ENCODE measurements around the gene DPP6. TPM values are rescaled to one million over a fixed set of nuclear protein-coding genes. Genes with fewer than 3 reads are reported as not detected.

The DPP6 gene
- polyA plus RNA-seq, 2 of the 4 experiments (the other 2 are of a cell fraction) = not detected

DNA sequence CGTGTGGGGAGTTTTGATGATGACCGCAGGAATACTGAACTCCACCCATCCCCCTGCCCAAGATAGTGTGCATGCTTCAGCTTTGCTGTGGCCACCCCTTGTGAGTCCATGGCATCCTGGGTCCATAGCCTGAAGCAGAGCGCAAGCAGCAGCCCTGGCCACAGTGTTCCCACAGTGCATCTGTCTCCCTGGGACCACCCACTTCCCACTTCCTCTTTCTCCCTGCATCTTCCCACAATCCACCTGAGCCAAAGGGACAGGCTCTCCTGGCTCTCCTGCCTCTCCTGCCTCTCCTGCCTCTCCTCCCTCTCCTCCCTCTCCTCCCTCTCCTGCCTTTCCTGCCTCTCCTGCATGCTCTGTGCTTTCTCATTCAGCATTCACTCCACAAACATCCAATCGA, 800.0 kb downstream of the DPP6 start:
- DNase-seq (ENCODE audit: low read depth in 1 of 2, low spot score in 1 of 2) = no peak
- ChIA-PET CTCF (interaction anchor here (1.1 kb wide), 1 partner anchor 29 kb away, joined by 4 read pairs; no protein-coding TSS in a partner anchor), POLR2A (no interaction called here)
- H3K27ac ChIP-seq = no peak overlapping the region
- 42% methylated on average over 3 of the region's 4 CpGs for WGBS (ENCODE audit: missing lambda C conversion rate)
- ATAC-seq = no peak
- H3K4me2 ChIP-seq = no peak overlapping the region
- H3K9me3 ChIP-seq = no peaks in the 10 kb centered on the region; the same call in 2 of the 3 replicates
- H3K4me3 ChIP-seq = no peak overlapping the region
- TF ChIP-seq ZFP36 (IDR thresholded peaks at IDR 0.05; ENCODE audit: borderline replicate concordance, partially characterized antibody) (no peak), ZC3H11A (IDR thresholded peaks at IDR 0.05) (no peak), HEYL (CRISPR knock-in tag; IDR thresholded peaks at IDR 0.05) (no peak), NR3C1 (IDR thresholded peaks at IDR 0.05) (no peak), TFCP2L1 (CRISPR knock-in tag; IDR thresholded peaks at IDR 0.05) (no peak), EHMT2 (IDR thresholded peaks at IDR 0.05; ENCODE audit: low read depth) (no peak), KDM5A (IDR thresholded peaks at IDR 0.05) (no peak), JUN (IDR thresholded peaks at IDR 0.05) (no peak), POLR2A (IDR thresholded peaks at IDR 0.05; ENCODE audit: low read length) (no peak), ESRRA (IDR thresholded peaks at IDR 0.05; ENCODE audit: borderline replicate concordance, low read length) (no peak), RARB (CRISPR knock-in tag; IDR thresholded peaks at IDR 0.05) (no peak), HOXA7 (CRISPR knock-in tag; IDR thresholded peaks at IDR 0.05) (no peak), HDAC2 (IDR thresholded peaks at IDR 0.05) (no peak), MYC (IDR thresholded peaks at IDR 0.05; ENCODE audit: borderline replicate concordance, low read length) (no peak), JUNB (IDR thresholded peaks at IDR 0.05) (no peak)
- TF ChIP-seq, protein P1, sequence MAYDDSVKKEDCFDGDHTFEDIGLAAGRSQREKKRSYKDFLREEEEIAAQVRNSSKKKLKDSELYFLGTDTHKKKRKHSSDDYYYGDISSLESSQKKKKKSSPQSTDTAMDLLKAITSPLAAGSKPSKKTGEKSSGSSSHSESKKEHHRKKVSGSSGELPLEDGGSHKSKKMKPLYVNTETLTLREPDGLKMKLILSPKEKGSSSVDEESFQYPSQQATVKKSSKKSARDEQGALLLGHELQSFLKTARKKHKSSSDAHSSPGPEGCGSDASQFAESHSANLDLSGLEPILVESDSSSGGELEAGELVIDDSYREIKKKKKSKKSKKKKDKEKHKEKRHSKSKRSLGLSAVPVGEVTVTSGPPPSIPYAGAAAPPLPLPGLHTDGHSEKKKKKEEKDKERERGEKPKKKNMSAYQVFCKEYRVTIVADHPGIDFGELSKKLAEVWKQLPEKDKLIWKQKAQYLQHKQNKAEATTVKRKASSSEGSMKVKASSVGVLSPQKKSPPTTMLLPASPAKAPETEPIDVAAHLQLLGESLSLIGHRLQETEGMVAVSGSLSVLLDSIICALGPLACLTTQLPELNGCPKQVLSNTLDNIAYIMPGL (CRISPR knock-in tag; IDR thresholded peaks at IDR 0.05; ENCODE audit: borderline replicate concordance) = no peak
- TF ChIP-seq, protein P2, sequence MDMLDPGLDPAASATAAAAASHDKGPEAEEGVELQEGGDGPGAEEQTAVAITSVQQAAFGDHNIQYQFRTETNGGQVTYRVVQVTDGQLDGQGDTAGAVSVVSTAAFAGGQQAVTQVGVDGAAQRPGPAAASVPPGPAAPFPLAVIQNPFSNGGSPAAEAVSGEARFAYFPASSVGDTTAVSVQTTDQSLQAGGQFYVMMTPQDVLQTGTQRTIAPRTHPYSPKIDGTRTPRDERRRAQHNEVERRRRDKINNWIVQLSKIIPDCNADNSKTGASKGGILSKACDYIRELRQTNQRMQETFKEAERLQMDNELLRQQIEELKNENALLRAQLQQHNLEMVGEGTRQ (IDR thresholded peaks at IDR 0.05) = no peak
- TF ChIP-seq, protein P3, sequence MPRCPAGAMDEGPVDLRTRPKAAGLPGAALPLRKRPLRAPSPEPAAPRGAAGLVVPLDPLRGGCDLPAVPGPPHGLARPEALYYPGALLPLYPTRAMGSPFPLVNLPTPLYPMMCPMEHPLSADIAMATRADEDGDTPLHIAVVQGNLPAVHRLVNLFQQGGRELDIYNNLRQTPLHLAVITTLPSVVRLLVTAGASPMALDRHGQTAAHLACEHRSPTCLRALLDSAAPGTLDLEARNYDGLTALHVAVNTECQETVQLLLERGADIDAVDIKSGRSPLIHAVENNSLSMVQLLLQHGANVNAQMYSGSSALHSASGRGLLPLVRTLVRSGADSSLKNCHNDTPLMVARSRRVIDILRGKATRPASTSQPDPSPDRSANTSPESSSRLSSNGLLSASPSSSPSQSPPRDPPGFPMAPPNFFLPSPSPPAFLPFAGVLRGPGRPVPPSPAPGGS (IDR thresholded peaks at IDR 0.05) = no peak
- no peak for FAIRE-seq
- H3K4me1 ChIP-seq = no peaks in the 10 kb centered on the region

DNA sequence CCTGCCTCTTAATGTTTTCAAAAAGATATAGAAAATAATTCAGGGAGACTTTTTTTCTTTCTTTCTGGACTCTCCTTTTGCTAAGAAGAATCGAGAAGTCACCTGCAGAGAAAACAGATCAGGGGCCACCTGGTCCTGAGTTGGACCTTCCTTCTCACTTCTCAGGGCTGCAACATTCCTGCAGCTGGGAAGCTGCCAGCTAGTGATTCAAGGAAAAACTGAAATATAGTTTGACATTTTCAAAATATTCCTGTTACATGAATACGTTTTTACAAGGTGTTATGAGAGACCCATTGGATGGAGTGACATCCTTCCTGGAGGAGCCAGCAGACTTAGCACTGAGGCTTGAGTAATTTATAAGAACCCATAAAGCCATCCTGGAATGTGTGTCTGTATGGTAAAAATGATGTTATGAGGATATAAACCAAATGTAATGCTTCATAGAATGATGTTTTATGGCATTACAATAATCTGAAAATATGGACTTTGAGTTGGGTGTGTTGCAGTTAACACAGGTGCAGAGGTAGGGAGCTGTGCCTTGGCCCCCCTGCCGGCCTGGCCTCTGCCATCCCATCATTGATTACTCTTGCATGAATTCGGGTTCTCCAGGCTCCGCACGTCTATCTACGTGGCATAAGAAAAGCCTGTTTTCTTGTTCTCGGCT, 801.0 kb downstream of the DPP6 start:
- H3K9me3 ChIP-seq = no peaks in the 10 kb centered on the region; the same call in 2 of the 3 replicates
- no peak overlapping the region for H3K4me2 ChIP-seq
- 36% methylated on average over 8 of the region's 8 CpGs for WGBS (ENCODE audit: missing lambda C conversion rate)
- DNase-seq (ENCODE audit: low read depth in 1 of 2, low spot score in 1 of 2) = no peak
- no peaks in the 10 kb centered on the region for H3K4me1 ChIP-seq
- no peak for ATAC-seq
- H3K4me3 ChIP-seq = no peak overlapping the region
- ChIA-PET POLR2A (no interaction called here), CTCF (no interaction called here)
- FAIRE-seq = no peak
- H3K27ac ChIP-seq = no peak overlapping the region
- TF ChIP-seq CEBPB (IDR thresholded peaks at IDR 0.05) (no peak), RARB (CRISPR knock-in tag; IDR thresholded peaks at IDR 0.05) (no peak), TFCP2L1 (CRISPR knock-in tag; IDR thresholded peaks at IDR 0.05) (no peak)
- TF ChIP-seq, protein P4, sequence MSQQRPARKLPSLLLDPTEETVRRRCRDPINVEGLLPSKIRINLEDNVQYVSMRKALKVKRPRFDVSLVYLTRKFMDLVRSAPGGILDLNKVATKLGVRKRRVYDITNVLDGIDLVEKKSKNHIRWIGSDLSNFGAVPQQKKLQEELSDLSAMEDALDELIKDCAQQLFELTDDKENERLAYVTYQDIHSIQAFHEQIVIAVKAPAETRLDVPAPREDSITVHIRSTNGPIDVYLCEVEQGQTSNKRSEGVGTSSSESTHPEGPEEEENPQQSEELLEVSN (IDR thresholded peaks at IDR 0.05; ENCODE audit: borderline replicate concordance, low read depth) = no peak

DNA sequence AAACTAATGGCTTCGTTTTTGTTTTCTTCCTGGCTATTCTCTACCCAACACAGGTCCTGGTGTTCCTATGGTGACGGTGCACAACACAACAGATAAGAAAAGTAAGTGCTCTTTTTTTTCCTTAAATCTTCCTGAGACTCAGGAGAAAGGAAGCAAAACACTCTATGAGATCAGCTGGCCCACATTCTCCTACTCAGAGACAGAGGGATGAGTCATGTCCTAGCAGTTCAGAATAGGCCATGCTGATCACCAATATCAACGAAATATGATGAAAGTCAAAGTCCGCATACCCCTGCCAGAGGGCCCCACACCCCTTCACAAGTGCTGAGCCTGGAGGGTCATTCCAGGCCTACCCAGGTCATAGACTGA, 801.5 kb downstream of the DPP6 start:
- ATAC-seq (no peak), FAIRE-seq (no peak), DNase-seq (ENCODE audit: low read depth in 1 of 2, low spot score in 1 of 2) (no peak)
- ChIA-PET POLR2A (no interaction called here), CTCF (no interaction called here)
- Histone ChIP-seq H3K27ac (no peak overlapping the region), H3K9me3 (no peaks in the 10 kb centered on the region; the same call in 2 of the 3 replicates), H3K4me1 (no peaks in the 10 kb centered on the region), H3K4me3 (no peak overlapping the region), H3K4me2 (no peak overlapping the region)
- 14% methylated on average over 4 of the region's 4 CpGs for WGBS (ENCODE audit: missing lambda C conversion rate)
- no peak for TF ChIP-seq ESRRA (IDR thresholded peaks at IDR 0.05; ENCODE audit: borderline replicate concordance, low read length)
- no peak for TF ChIP-seq KDM1A (IDR thresholded peaks at IDR 0.05; ENCODE audit: low read depth)
- no peak for TF ChIP-seq NPAS2 (CRISPR knock-in tag; IDR thresholded peaks at IDR 0.05; ENCODE audit: borderline replicate concordance)
- TF ChIP-seq GATA3 (IDR thresholded peaks at IDR 0.05; ENCODE audit: borderline replicate concordance) = no peak
- TF ChIP-seq HOXA7 (CRISPR knock-in tag; IDR thresholded peaks at IDR 0.05) = no peak
- TF ChIP-seq HOXB5 (CRISPR knock-in tag; IDR thresholded peaks at IDR 0.05) = no peak
- no peak for TF ChIP-seq FOXS1 (CRISPR knock-in tag; IDR thresholded peaks at IDR 0.05)
- TF ChIP-seq JUN (IDR thresholded peaks at IDR 0.05) = no peak
- no peak for TF ChIP-seq SMC3 (IDR thresholded peaks at IDR 0.05)
- no peak for TF ChIP-seq HEYL (CRISPR knock-in tag; IDR thresholded peaks at IDR 0.05)
- no peak for TF ChIP-seq ZC3H11A (IDR thresholded peaks at IDR 0.05)
- TF ChIP-seq RFX5 (IDR thresholded peaks at IDR 0.05) = no peak
- TF ChIP-seq CBX2 (IDR thresholded peaks at IDR 0.05; ENCODE audit: borderline replicate concordance, low read depth) = no peak
- TF ChIP-seq NR3C1 (IDR thresholded peaks at IDR 0.05) = no peak
- TF ChIP-seq, protein P5, sequence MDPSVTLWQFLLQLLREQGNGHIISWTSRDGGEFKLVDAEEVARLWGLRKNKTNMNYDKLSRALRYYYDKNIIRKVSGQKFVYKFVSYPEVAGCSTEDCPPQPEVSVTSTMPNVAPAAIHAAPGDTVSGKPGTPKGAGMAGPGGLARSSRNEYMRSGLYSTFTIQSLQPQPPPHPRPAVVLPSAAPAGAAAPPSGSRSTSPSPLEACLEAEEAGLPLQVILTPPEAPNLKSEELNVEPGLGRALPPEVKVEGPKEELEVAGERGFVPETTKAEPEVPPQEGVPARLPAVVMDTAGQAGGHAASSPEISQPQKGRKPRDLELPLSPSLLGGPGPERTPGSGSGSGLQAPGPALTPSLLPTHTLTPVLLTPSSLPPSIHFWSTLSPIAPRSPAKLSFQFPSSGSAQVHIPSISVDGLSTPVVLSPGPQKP (IDR thresholded peaks at IDR 0.05; ENCODE audit: low read depth, low read length) = no peak
- TF ChIP-seq, protein P2 (IDR thresholded peaks at IDR 0.05) = no peak
